GM15510 (cell line): Measurements from ENCODE around the gene LAMA2.

ENCODE experiments used
- POLR2A ChIP-seq: IDR thresholded peaks from 3 replicates; pipeline ENCODE4 v1.6.1; 2011; ENCODE audit warnings: borderline replicate concordance; ENCODE audit not compliant: insufficient read length; ENCODE audit errors: extremely low read depth

LAMA2 gene

DNA sequence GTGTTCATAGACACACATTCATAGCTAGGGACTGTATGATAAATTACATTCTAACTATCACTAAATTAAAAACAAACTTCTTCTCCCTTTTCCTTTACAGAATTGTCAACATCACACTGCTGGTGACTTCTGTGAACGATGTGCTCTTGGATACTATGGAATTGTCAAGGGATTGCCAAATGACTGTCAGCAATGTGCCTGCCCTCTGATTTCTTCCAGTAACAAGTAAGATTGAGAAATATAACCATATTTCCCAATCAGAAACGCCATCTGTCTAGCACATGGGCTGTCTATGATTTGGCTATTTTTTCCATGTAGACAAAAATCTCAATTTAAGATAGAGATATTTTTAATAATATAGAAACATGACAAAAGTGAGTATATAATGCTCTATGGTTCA is 459.3 kb downstream of the LAMA2 start:
- no peak for TF ChIP-seq POLR2A

DNA sequence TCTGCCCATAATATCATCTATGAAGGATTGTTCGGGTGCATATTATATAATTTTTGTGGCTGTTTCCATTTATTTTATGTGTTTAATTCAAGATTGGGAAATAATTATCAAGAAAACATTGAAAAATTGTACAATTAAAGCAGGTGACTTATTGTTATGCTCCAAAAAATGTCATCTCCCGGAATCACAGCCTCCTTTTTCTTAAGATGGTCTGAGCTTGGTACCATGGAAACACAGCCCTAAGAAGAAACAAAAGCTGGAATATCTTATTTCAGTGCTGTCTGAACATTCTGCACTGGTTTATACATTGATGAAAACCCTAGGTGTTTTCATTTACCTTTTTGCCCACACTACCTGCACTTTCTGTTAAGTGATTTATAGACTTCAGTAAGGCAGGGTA is 459.9 kb downstream of the LAMA2 start:
- TF ChIP-seq POLR2A, result no peak

GRCh38 chr6:129344379-129344778 is 461.4 kb downstream of the LAMA2 start:
- no peak for TF ChIP-seq POLR2A

- TF ChIP-seq POLR2A, result no peak
Observed at GRCh38 chr6:129345890-129346289, 463.0 kb downstream of the LAMA2 start.

DNA sequence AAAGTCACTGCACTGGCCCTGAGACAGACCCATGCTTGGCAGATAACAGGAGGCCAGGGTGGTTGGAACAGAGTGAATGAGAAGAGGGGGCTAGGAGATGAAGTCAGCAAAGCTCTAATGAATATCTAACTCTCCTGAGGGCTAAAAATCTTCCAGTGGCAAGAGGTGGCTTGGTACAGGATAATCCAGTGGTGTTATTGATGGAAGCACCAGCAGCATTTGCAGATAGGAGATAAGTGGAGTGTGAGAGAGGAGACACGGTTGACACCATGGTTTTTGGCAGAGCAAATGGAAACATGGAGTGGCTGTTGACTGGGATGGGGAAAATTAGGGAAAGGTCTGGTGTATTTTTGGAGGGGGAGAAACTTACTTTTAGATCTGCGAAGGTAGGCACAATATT is 464.0 kb downstream of the LAMA2 start:
- no peak for TF ChIP-seq POLR2A

DNA sequence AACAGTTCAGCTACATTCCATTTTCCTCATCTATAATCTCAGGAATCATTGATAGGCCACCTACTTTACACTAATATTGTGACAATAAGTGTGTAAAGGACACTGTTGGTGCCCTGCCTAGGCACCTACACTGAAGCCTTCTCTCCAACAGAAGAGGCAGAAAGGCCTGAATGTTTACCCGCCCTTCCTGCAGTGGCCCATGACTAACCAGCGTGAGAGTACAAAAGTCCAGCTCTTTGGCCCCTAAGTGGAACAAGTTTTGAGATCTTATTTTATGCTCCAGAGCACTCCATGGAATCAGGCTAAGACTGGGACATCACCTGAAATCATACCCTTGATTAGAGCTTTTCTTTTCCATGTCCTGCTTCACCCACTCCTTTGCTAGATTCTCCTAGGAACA is 467.3 kb downstream of the LAMA2 start:
- TF ChIP-seq POLR2A, result no peak

DNA sequence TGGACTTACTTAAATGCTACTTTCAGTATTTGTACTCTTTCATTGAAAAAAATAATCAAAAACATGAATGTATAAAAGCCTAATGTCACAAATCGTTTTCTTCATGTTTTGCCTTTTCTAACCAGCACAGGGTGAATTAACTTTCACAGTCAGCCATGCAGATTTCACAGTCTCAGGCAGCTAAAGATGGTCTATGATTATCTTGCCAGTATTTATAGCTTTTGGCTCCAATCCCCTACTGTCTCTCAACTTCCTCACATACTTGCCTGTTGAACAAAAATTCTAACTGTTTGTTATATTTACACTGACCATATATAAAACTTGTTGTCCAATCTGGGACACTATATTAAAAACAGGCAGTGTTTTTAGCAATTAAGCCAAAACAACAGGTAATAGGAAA is 468.9 kb downstream of the LAMA2 start:
- TF ChIP-seq POLR2A, result no peak

GRCh38 chr6:129353067-129353466 is 470.1 kb downstream of the LAMA2 start:
- no peak for TF ChIP-seq POLR2A

DNA sequence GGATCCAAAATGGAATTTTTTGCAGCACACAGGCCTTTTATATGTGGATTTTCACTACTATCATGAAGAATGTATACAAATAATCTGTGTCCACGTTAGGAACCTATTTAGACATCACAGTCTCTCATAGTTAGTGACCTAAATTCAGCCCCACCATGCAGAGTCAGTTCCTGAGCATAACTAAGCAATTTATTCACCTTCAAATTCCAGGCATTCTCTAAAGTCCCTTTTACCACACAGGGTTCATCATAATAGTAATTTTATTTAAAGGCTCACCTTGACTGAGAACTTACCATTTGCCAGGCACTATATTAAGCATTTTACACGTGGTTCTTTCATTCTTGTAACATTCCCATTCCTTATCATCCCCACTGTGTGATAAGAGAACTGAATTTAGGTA is 473.2 kb downstream of the LAMA2 start:
- TF ChIP-seq POLR2A, result no peak

GRCh38 chr6:129359811-129360681 is 477.1 kb downstream of the LAMA2 start:
- no peak for TF ChIP-seq POLR2A

GRCh38 chr6:129360682-129360955 is 477.7 kb downstream of the LAMA2 start:
- TF ChIP-seq POLR2A, result no peak

DNA sequence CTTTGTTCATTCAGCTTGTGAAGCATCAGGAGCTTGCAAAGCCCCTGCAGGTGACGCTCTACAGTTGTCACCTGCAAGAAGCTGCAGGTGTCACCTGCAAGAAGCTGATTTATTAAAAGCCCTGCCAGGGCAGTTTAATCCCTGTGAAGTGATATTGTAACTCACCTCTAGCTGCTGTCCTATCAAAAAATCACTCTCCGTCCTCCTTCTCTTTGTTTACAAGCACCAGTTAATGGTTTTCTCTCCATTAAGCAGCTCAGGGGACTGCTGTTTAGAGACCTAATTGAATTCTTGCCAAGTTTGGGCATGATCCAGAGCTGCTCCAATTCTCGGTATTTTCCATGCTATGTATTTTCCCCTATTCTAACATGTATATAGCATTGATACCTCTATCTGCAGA is 481.1 kb downstream of the LAMA2 start:
- no peak for TF ChIP-seq POLR2A

DNA sequence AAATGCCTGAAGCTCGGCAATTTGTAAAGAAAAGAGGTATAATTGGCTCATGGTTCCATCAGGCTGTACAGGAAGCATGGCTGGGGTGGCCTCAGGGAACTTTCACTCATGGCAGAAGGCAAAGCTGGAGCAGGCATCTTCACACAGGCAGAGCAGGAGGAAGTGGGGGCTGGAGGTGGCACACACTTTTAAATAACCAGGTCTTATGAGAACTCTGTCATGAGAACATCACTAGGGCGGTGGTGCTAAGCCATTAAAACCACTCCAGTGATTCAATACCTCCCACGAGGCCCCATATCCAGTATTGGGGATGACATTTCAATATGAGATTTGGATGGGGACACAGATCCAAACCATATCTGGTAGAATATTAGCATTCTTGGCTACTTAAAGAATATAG is 481.8 kb downstream of the LAMA2 start:
- TF ChIP-seq POLR2A, result no peak

DNA sequence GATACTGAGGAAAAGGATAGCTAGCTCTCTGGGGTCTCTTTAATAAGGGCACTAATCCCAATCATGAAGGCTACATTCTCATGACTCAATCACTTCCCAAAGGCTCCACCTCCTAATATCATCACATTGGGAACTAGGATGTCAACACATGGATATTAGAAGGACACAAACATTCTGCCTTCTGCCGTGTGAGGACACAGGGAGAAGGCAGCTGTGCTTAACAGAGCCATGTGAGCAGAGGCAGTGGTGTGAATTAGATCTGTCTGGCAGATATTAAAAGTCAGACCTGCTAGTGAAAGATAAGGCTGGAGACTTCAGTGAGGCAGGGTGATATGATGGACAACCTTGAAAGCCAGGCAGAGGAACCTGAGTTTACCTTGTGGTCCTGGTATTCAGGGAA is 485.1 kb downstream of the LAMA2 start:
- no peak for TF ChIP-seq POLR2A

GRCh38 chr6:129368970-129369369 is 486.0 kb downstream of the LAMA2 start:
- no peak for TF ChIP-seq POLR2A

GRCh38 chr6:129369737-129370136 is 486.8 kb downstream of the LAMA2 start:
- no peak for TF ChIP-seq POLR2A

- no peak for TF ChIP-seq POLR2A
Observed at GRCh38 chr6:129370268-129370916, 487.5 kb downstream of the LAMA2 start.

GRCh38 chr6:129381885-129382284 is 498.9 kb downstream of the LAMA2 start:
- no peak for TF ChIP-seq POLR2A

- TF ChIP-seq POLR2A, result no peak
Observed at GRCh38 chr6:129382916-129383315, 500.0 kb downstream of the LAMA2 start.
